Calu3 (cell line): ENCODE data around the gene SPI1. TPM values are rescaled to one million over a fixed set of nuclear protein-coding genes. Genes with fewer than 3 reads are reported as not detected.

Experiments used
- BruUV-seq: library from RNA; stranded (reverse); fragments of 400-500 nt; replicated peaks from 2 replicates; lab custom pipeline; 2021; lab: Mats Ljungman, UMichigan
- CTCF ChIA-PET: fragments of 300-600 bp; sonication (Branson Sonifier 250); formaldehyde crosslinking; loops from one replicate; lab custom pipeline; 2022; ENCODE audit warnings: antibody characterized with exemption; lab: Charles Lee
- DNase-seq: peaks from one replicate; pipeline ENCODE4 v3.0.0; 2022
- H3K27ac Mint-ChIP-seq: one replicate; pipeline ENCODE4 v1.8.0; 2022; ENCODE audit warnings: mixed read lengths; ENCODE audit not compliant: unreplicated experiment
- H3K27me3 Mint-ChIP-seq: one replicate; pipeline ENCODE4 v1.8.0; 2022; ENCODE audit warnings: mixed read lengths; ENCODE audit not compliant: unreplicated experiment
- H3K36me3 Mint-ChIP-seq: one replicate; pipeline ENCODE4 v1.8.0; 2022; ENCODE audit warnings: mild to moderate bottlenecking, moderate library complexity, mixed read lengths; ENCODE audit not compliant: insufficient read depth, unreplicated experiment
- H3K4me1 Mint-ChIP-seq: one replicate; pipeline ENCODE4 v1.8.0; 2022; ENCODE audit warnings: mild to moderate bottlenecking, low read depth, mixed read lengths; ENCODE audit not compliant: unreplicated experiment
- H3K4me3 Mint-ChIP-seq: one replicate; pipeline ENCODE4 v1.8.0; 2022; ENCODE audit warnings: mild to moderate bottlenecking, low read depth, moderate library complexity, mixed read lengths; ENCODE audit not compliant: unreplicated experiment
- H3K9me3 Mint-ChIP-seq: one replicate; pipeline ENCODE4 v1.8.0; 2022; ENCODE audit warnings: low read depth, mixed read lengths; ENCODE audit not compliant: unreplicated experiment
- CTCF ChIP-seq: fragments of 200-600 bp; IDR thresholded peaks from one replicate; pipeline ENCODE4 v1.8.0; 2022; ENCODE audit warnings: antibody characterized with exemption; ENCODE audit not compliant: unreplicated experiment
- intact Hi-C: fragments of 100-400 bp; cut with micrococcal nuclease; formaldehyde crosslinking; loops from one replicate; pipeline ENCODE4 v1.10.0; 2022; ENCODE audit not compliant: unreplicated experiment
- total RNA-seq: library from RNA; stranded (reverse); gene quantifications from 2 replicates; pipeline ENCODE4 v1.2.3, GENCODE V29; 2022

The SPI1 gene
- total RNA-seq, 1 experiment from 2014 or later = not detected

GRCh38 chr11:47396049-47396320 lies 17.6 kb upstream of the SPI1 start:
- H3K9me3 Mint-ChIP-seq = no peaks in the 10 kb centered on the region
- H3K4me1 Mint-ChIP-seq = no peaks in the 10 kb centered on the region
- H3K36me3 Mint-ChIP-seq = no peaks in the 10 kb centered on the region
- CTCF ChIA-PET = no interaction called here
- no peak for TF ChIP-seq CTCF
- H3K27me3 Mint-ChIP-seq = peaks cover 12% of the 10 kb centered on the region
- intact Hi-C loops = no loop called here
- no peak overlapping the region for H3K4me3 Mint-ChIP-seq
- DNase-seq = no peak
- no TSS peak for BruUV-seq
- no peak overlapping the region for H3K27ac Mint-ChIP-seq

GRCh38 chr11:47395223-47396048 lies 17.1 kb upstream of the SPI1 start:
- CTCF ChIA-PET = no interaction called here
- TF ChIP-seq CTCF = no peak
- no peaks in the 10 kb centered on the region for H3K36me3 Mint-ChIP-seq
- no peak overlapping the region for H3K4me3 Mint-ChIP-seq
- no peaks in the 10 kb centered on the region for H3K4me1 Mint-ChIP-seq
- intact Hi-C loops = no loop called here
- no peaks in the 10 kb centered on the region for H3K9me3 Mint-ChIP-seq
- no peak overlapping the region for H3K27ac Mint-ChIP-seq
- DNase-seq = no peak
- BruUV-seq = no TSS peak
- H3K27me3 Mint-ChIP-seq = peaks cover 6% of the 10 kb centered on the region

DNA sequence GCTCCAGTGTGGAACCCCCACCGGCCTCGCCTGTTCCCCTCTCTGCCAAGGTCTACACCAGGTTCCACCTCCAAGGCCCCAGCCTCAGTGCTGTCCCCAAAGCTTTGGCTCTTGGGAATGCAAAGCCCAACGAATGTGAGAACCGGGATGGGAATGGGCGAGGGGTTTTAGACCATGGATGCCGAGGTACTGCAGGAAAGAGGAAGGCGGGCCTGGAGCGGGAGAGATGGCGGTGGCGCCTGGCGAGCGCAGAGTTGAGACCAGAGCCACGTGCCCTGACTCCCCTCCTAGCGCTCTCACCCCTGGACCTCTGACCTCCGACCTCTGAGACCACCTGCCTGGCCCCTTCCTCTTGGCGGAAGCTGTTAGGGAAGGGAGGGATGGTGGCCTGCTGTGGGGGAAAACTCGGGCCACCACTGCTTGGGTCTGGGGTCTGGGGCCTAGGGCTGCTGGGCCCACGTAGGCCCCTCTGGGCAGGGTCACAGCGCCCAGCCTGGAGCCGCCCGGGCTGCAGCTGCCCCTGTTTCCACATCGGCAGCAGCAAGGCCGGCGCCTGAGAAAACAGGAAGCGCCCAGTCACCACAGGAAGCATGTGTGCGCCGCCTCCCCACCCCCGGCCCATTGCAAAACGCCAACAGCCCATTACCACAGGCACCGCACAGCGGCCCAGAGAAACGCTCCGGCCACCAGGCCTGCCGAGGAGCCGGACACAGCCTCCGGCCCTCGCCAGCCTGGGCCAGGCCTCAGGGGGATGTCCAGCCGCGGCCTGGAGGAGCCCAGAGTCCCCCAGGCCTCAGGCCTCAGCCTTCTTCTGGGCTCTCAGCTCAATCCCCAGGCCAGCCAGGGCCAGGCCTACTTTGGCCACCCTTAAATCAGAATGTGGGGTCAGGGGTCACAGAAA lies 16.2 kb upstream of the SPI1 start:
- BruUV-seq = no TSS peak
- no peak for TF ChIP-seq CTCF

GRCh38 chr11:47394050-47394321 lies 15.6 kb upstream of the SPI1 start:
- no peaks in the 10 kb centered on the region for H3K36me3 Mint-ChIP-seq
- DNase-seq = no peak
- H3K27me3 Mint-ChIP-seq = peaks cover 8% of the 10 kb centered on the region
- intact Hi-C loops = no loop called here
- H3K27ac Mint-ChIP-seq = no peak overlapping the region
- BruUV-seq = no TSS peak
- CTCF ChIA-PET = no interaction called here
- TF ChIP-seq CTCF = no peak
- H3K4me1 Mint-ChIP-seq = no peaks in the 10 kb centered on the region
- no peaks in the 10 kb centered on the region for H3K9me3 Mint-ChIP-seq
- H3K4me3 Mint-ChIP-seq = no peak overlapping the region

More for the DNA sequence above, 16.2 kb upstream of the SPI1 start:
- H3K4me1 Mint-ChIP-seq = no peaks in the 10 kb centered on the region
- intact Hi-C loops = no loop called here
- peaks cover 2% of the 10 kb centered on the region for H3K27me3 Mint-ChIP-seq
- no peak overlapping the region for H3K27ac Mint-ChIP-seq
- no peak overlapping the region for H3K4me3 Mint-ChIP-seq
- H3K36me3 Mint-ChIP-seq = no peaks in the 10 kb centered on the region
- DNase-seq = no peak
- CTCF ChIA-PET = no interaction called here
- H3K9me3 Mint-ChIP-seq = no peaks in the 10 kb centered on the region
